Measurements from ENCODE around the gene PRSS8. TPM values are rescaled to one million over a fixed set of nuclear protein-coding genes. Genes with fewer than 3 reads are reported as not detected.

PRSS8 gene
- total RNA-seq, 4 donors from 2014 or later, result 42.1 to 89.9 (median 72.8) TPM

GRCh38 chr16:31092330-31092729 lies 43.2 kb downstream of the PRSS8 start:
- Histone ChIP-seq H3K4me1 (peaks cover 9% of the 10 kb centered on the region in 2 donors), H3K36me3 (peaks cover 4 to 6% of the 10 kb centered on the region in 2 donors), H3K9me3 (no peaks in the 10 kb centered on the region), H3K4me3 (replicated peaks in 1 of 3) (no peak overlapping the region), H3K27me3 (no peaks in the 10 kb centered on the region), H3K27ac (no peak overlapping the region)
- intact Hi-C loops (cut with DNase I), result loop anchor here (10.0 kb wide), 1 partner anchor 82 kb away; no protein-coding TSS in a partner anchor
- no peak for TF ChIP-seq POLR2A (IDR thresholded peaks at IDR 0.05)
- TF ChIP-seq CTCF (IDR thresholded peaks at IDR 0.05), result no peak
- DNase-seq, result no peak
- 97 to 98% methylated on average over 5 of the region's 5 CpGs for WGBS, 2 donors

- TF ChIP-seq CTCF (IDR thresholded peaks at IDR 0.05), result no peak
- TF ChIP-seq POLR2A (IDR thresholded peaks at IDR 0.05), result no peak
- Histone ChIP-seq H3K4me1 (peaks cover 9% of the 10 kb centered on the region in 2 donors), H3K36me3 (peaks cover 4 to 6% of the 10 kb centered on the region in 2 donors), H3K4me3 (replicated peaks in 1 of 3) (no peak overlapping the region), H3K9me3 (no peaks in the 10 kb centered on the region), H3K27ac (no peak overlapping the region), H3K27me3 (no peaks in the 10 kb centered on the region)
- intact Hi-C loops (cut with DNase I), result loop anchor here (10.0 kb wide), 1 partner anchor 84 kb away; no protein-coding TSS in a partner anchor
- DNase-seq, result no peak
- 86 to 92% methylated on average over 2 of the region's 2 CpGs for WGBS, 2 donors
These were observed 45.0 kb downstream of the PRSS8 start for GRCh38 chr16:31090540-31090939.

GRCh38 chr16:31089199-31089598 lies 46.3 kb downstream of the PRSS8 start:
- peaks cover 4 to 6% of the 10 kb centered on the region in 2 donors for H3K36me3 ChIP-seq
- no peaks in the 10 kb centered on the region for H3K9me3 ChIP-seq
- H3K27me3 ChIP-seq, result no peaks in the 10 kb centered on the region
- intact Hi-C loops (cut with DNase I), result no loop called here
- no peak overlapping the region for H3K27ac ChIP-seq
- peaks cover 9% of the 10 kb centered on the region in 2 donors for H3K4me1 ChIP-seq
- DNase-seq, result no peak
- WGBS, 2 donors, result 92 to 97% methylated on average over 7 to 8 of the region's 8 CpGs
- TF ChIP-seq POLR2A (IDR thresholded peaks at IDR 0.05) (no peak), CTCF (IDR thresholded peaks at IDR 0.05) (no peak)
- H3K4me3 ChIP-seq (replicated peaks in 1 of 3), result no peak overlapping the region

- DNase-seq, result no peak
- Histone ChIP-seq H3K36me3 (peaks cover 4 to 6% of the 10 kb centered on the region in 2 donors), H3K4me3 (replicated peaks in 1 of 3) (no peak within 1 kb of the TSS), H3K9me3 (no peaks in the 10 kb centered on the region), H3K27me3 (no peaks in the 10 kb centered on the region), H3K4me1 (peaks cover 4 to 6% of the 10 kb centered on the region in 2 donors), H3K27ac (no peak within 1 kb of the TSS)
- 83 to 88% methylated on average over 10 to 11 of the region's 15 CpGs for WGBS, 2 donors
- TF ChIP-seq POLR2A (IDR thresholded peaks at IDR 0.05) (no peak), CTCF (IDR thresholded peaks at IDR 0.05) (no peak)
- intact Hi-C loops (cut with DNase I), result no loop called here
These were observed 46.9 kb downstream of the PRSS8 start, which contains the start of gene PRSS53 for GRCh38 chr16:31088459-31089183. PRSS53 (minus strand) TSS chr16:31088943; CDS start chr16:31088809, 134 bp downstream.

DNA sequence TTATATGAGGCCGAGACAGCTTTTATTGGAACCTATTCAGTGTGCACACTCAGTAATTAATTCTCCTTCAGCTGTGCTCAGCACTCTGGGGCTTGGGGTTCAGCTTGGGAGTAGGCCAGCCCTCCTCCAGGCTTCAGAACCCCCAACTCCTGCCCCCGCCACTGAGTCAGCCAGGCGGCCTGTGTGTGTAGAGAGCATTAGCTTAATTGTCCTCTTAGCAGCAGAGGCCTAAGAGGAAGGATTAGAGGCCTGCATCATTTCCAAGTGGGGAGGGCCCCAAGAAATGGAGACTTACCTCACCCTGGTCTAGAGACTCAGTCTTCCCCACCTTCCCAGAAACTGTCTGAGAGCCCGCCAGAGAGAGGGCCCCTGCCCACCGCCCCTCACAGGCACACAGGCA lies 47.6 kb downstream of the PRSS8 start:
- 80 to 95% methylated on average over 5 of the region's 5 CpGs for WGBS, 2 donors

More for the DNA sequence above, 47.6 kb downstream of the PRSS8 start:
- TF ChIP-seq POLR2A (IDR thresholded peaks at IDR 0.05) (no peak), CTCF (IDR thresholded peaks at IDR 0.05) (no peak)
- Histone ChIP-seq H3K4me3 (replicated peaks in 1 of 3) (no peak overlapping the region), H3K9me3 (no peaks in the 10 kb centered on the region), H3K27me3 (no peaks in the 10 kb centered on the region), H3K27ac (no peak overlapping the region), H3K4me1 (no peaks in the 10 kb centered on the region), H3K36me3 (peaks cover 4 to 6% of the 10 kb centered on the region in 2 donors)
- no peak for DNase-seq
- intact Hi-C loops (cut with DNase I), result no loop called here

Data from thyroid gland (tissue), 4 donors.